Dendritic cell treated with granulocyte-macrophage colony-stimulating factor and Interleukin-4, amounts not matched to agents 40 ng/mL and 50 ng/mL, for 4 days (primary cell): Measurements from ENCODE around the gene INVS.
"Not testable (repeated sequence)": the region's sequence is repeated elsewhere in the genome, so short reads cannot be mapped to it uniquely, and the experiment has no call there.

Experiments
- H3K27ac Mint-ChIP-seq: one replicate; pipeline ENCODE4 v1.8.0; 2022; ENCODE audit warnings: mild to moderate bottlenecking, mixed read lengths
- H3K27me3 Mint-ChIP-seq: one replicate; pipeline ENCODE4 v1.8.0; 2022; ENCODE audit warnings: mild to moderate bottlenecking, mixed read lengths
- H3K36me3 Mint-ChIP-seq: one replicate; pipeline ENCODE4 v1.8.0; 2022; ENCODE audit warnings: low read depth, mixed read lengths
- H3K4me1 Mint-ChIP-seq: one replicate; pipeline ENCODE4 v1.8.0; 2022; ENCODE audit warnings: low read depth, mixed read lengths
- H3K4me3 Mint-ChIP-seq: one replicate; pipeline ENCODE4 v1.8.0; 2022; ENCODE audit warnings: mild to moderate bottlenecking, moderate library complexity, mixed read lengths
- H3K9me3 Mint-ChIP-seq: one replicate; pipeline ENCODE4 v1.8.0; 2022; ENCODE audit warnings: mixed read lengths
- intact Hi-C: fragments of 100-400 bp; cut with micrococcal nuclease; formaldehyde crosslinking; loops from one replicate; pipeline ENCODE4 v1.15.0; 2022

The INVS gene

GRCh38 chr9:100324594-100325200 is 225.7 kb downstream of the INVS start:
- no peak overlapping the region for H3K27ac Mint-ChIP-seq
- no peaks in the 10 kb centered on the region for H3K9me3 Mint-ChIP-seq
- no peaks in the 10 kb centered on the region for H3K4me1 Mint-ChIP-seq
- no peak overlapping the region for H3K4me3 Mint-ChIP-seq
- peaks cover 67% of the 10 kb centered on the region for H3K36me3 Mint-ChIP-seq
- no peaks in the 10 kb centered on the region for H3K27me3 Mint-ChIP-seq
- intact Hi-C loops: loop anchor here (5.0 kb wide), 2 partner anchors 297 to 1162 kb away; no protein-coding TSS in a partner anchor

DNA sequence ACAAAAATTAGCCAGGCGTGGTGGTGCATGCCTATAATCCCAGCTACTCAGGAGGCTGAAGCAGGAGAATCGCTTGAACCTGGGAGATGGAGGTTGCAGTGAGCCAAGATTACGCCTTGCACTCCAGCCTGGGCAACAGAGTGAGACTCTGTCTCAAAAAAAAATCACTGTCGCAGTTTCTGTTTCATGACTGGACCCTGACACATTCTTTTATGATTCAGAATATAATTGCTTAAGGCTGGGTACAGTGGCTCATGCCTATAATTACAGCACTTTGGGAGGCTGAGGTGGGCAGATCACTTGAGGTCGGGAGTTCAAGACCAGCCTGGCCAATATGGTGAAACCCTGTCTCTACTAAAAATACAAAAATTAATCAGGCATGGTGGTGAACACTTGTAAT is 239.7 kb downstream of the INVS start:
- H3K27ac Mint-ChIP-seq, intact Hi-C loops, H3K4me3 Mint-ChIP-seq, H3K27me3 Mint-ChIP-seq, H3K9me3 Mint-ChIP-seq: not testable (repeated sequence)
- H3K36me3 Mint-ChIP-seq: peaks cover 68% of the 10 kb centered on the region
- H3K4me1 Mint-ChIP-seq: peaks cover 12% of the 10 kb centered on the region

DNA sequence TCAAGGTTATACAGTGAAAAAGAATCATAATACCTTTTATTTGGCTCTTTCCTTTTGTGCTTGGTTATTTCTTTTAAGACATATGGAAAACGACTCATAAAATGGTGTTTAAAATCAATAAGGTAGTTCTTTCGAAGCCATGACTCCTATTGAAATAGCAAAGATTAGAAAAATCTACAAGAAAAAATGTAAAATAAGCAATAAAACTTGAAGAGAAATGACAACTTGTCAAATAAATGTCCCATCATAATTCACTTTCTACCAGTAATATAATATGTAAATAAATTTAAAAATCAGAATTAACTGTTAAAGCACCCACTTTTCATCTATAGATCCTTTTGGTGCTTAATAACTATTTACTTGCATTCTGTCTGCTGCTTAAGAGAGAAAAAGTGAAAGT is 241.2 kb downstream of the INVS start:
- peaks cover 12% of the 10 kb centered on the region for H3K4me1 Mint-ChIP-seq
- H3K27me3 Mint-ChIP-seq: no peaks in the 10 kb centered on the region
- H3K9me3 Mint-ChIP-seq: no peaks in the 10 kb centered on the region
- H3K4me3 Mint-ChIP-seq: no peak overlapping the region
- peaks cover 61% of the 10 kb centered on the region for H3K36me3 Mint-ChIP-seq
- intact Hi-C loops: no loop called here
- H3K27ac Mint-ChIP-seq: no peak overlapping the region

DNA sequence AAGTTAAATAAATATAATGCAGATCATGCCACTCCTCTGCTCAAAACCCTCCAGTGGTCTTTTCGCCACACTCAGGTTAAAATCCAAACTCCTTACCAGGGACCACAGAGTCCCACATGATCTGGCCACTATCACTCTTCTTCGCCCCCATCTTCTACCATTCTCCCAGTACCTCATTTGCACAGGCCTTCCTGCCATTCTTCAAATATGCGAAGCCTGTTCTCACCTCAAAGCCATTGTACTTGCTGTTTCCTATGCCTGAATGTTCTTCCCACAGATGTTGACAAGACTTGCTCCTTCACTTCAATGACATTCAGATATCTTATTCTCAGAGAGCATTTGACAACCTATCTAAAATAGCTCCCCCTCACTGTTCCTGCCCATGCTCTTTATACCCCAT is 242.8 kb downstream of the INVS start:
- Mint-ChIP-seq H3K9me3 (no peaks in the 10 kb centered on the region), H3K4me3 (no peak overlapping the region), H3K36me3 (peaks cover 65% of the 10 kb centered on the region), H3K27ac (no peak overlapping the region), H3K27me3 (no peaks in the 10 kb centered on the region), H3K4me1 (peaks cover 12% of the 10 kb centered on the region)
- intact Hi-C loops: no loop called here

DNA sequence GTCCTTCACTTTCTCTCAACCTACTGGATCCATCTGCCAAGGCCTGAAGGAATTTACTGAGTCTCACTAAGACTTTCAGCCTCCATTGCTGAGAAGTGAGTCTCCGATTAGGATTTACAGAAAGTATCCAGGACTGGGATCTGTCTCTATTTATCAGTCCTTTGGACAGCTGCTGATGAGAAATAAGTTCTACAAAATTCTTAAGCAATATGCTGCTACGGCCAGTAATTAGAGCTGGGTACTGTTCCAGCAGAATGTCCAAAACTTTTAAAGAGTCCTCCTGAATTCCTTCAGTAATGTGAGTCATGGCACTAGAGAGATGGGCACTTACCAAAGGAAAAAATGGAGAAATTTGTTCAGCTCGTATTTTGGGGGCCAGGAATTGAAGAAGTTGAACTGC is 247.8 kb downstream of the INVS start:
- H3K4me1 Mint-ChIP-seq: peaks cover 21% of the 10 kb centered on the region
- no peaks in the 10 kb centered on the region for H3K27me3 Mint-ChIP-seq
- intact Hi-C loops: no loop called here
- no peak overlapping the region for H3K27ac Mint-ChIP-seq
- H3K9me3 Mint-ChIP-seq: no peaks in the 10 kb centered on the region
- H3K4me3 Mint-ChIP-seq: no peak overlapping the region
- H3K36me3 Mint-ChIP-seq: peaks cover 36% of the 10 kb centered on the region

GRCh38 chr9:100350188-100350587 is 251.1 kb downstream of the INVS start:
- Mint-ChIP-seq H3K27ac (no peak overlapping the region), H3K36me3 (peaks cover 30% of the 10 kb centered on the region), H3K9me3 (no peaks in the 10 kb centered on the region), H3K27me3 (no peaks in the 10 kb centered on the region), H3K4me1 (peaks cover 35% of the 10 kb centered on the region), H3K4me3 (peak overlapping the region; percentile 4)
- intact Hi-C loops: loop anchor here (5.0 to 10.0 kb wide), 3 partner anchors 77 to 255 kb away; partner anchors contain the start of genes ERP44, INVS and MSANTD3
